Astrocyte (in vitro differentiated cells and primary cell): ENCODE measurements around the gene CATSPERB.

ENCODE experiments used
- EZH2 ChIP-seq: IDR thresholded peaks from 2 replicates; pipeline ENCODE4 v1.6.1; 2012; ENCODE audit warnings: mild to moderate bottlenecking, low read length, inconsistent platforms; ENCODE audit not compliant: insufficient read depth
- TF ChIP-seq, protein P1 (sequence below): IDR thresholded peaks from 2 replicates; pipeline ENCODE4 v1.5.1; 2011; ENCODE audit warnings: low read depth, mild to moderate bottlenecking, inconsistent platforms, low read length, moderate library complexity; ENCODE audit not compliant: insufficient read depth

DNA sequence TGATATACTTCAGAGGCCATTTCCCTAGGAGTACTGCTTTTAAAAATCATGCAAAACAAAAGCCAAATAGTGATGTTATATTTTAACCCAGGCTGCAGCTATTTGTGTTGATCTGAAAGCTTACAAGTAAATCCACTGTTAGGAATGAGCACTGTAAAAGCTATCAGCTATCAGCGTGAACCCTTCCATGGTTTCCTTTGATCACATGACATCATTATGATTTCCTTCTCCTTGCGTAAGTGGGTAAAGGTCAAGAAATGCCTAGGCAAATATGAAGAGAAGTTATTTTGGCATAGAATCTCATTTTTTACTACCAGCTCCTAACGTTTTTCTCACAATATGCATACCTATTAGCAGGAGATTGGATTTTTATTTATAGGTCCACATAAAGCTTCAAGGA lies 48.6 kb upstream of the CATSPERB start:
- TF ChIP-seq, protein P1, sequence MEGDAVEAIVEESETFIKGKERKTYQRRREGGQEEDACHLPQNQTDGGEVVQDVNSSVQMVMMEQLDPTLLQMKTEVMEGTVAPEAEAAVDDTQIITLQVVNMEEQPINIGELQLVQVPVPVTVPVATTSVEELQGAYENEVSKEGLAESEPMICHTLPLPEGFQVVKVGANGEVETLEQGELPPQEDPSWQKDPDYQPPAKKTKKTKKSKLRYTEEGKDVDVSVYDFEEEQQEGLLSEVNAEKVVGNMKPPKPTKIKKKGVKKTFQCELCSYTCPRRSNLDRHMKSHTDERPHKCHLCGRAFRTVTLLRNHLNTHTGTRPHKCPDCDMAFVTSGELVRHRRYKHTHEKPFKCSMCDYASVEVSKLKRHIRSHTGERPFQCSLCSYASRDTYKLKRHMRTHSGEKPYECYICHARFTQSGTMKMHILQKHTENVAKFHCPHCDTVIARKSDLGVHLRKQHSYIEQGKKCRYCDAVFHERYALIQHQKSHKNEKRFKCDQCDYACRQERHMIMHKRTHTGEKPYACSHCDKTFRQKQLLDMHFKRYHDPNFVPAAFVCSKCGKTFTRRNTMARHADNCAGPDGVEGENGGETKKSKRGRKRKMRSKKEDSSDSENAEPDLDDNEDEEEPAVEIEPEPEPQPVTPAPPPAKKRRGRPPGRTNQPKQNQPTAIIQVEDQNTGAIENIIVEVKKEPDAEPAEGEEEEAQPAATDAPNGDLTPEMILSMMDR, result no peak
- no peak for TF ChIP-seq EZH2
